D721Med (cell line): ENCODE measurements around the gene RFC2.
A peak's percentile ranks its signal among the peaks of the same experiment; 100 is the strongest.

ENCODE experiments used
- DNase-seq: peaks from one replicate; pipeline ENCODE4 v3.0.0; 2011; ENCODE audit warnings: low spot score; ENCODE audit not compliant: insufficient read length
- FAIRE-seq: peaks from 2 replicates; lab custom pipeline; 2011; peaks lifted over from hg19 to GRCh38; lab: Jason Lieb, UNC
- TF ChIP-seq, protein P1 (sequence below): IDR thresholded peaks from 2 replicates; pipeline ENCODE4 v1.5.1; 2012; ENCODE audit warnings: mild to moderate bottlenecking, control low read depth; ENCODE audit not compliant: insufficient read depth; ENCODE audit errors: missing control alignments

RFC2 gene

DNA sequence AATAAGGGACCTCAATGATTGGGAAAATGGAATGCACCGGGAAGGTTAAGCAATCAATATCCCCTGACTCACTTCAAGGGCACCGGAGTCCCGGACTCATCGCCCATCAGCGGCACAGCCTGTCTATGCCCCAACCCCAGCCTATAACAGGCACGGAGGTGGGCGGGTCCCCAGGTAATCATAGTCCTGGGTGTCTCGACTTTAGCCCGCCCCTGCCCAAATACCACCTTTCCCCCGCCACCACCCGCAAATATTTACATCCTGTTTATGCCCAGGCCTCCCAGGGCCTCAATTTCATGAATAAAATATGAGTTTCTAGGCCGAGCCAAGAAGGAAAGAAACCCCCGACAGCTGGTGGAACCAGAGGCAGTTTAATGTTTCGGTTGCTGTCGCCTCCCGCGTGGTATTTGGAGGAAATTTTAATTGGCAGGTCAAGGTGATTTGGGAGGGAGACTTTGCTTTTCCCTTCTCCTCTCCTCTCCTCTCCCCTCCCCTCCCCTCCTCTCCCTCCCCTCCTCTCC is 15.6 kb upstream of the RFC2 start:
- DNase-seq (peak; percentile 75), FAIRE-seq (no peak)
- TF ChIP-seq, protein P1, sequence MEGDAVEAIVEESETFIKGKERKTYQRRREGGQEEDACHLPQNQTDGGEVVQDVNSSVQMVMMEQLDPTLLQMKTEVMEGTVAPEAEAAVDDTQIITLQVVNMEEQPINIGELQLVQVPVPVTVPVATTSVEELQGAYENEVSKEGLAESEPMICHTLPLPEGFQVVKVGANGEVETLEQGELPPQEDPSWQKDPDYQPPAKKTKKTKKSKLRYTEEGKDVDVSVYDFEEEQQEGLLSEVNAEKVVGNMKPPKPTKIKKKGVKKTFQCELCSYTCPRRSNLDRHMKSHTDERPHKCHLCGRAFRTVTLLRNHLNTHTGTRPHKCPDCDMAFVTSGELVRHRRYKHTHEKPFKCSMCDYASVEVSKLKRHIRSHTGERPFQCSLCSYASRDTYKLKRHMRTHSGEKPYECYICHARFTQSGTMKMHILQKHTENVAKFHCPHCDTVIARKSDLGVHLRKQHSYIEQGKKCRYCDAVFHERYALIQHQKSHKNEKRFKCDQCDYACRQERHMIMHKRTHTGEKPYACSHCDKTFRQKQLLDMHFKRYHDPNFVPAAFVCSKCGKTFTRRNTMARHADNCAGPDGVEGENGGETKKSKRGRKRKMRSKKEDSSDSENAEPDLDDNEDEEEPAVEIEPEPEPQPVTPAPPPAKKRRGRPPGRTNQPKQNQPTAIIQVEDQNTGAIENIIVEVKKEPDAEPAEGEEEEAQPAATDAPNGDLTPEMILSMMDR, result no peak

GRCh38 chr7:74267756-74268565 is 13.8 kb upstream of the RFC2 start:
- DNase-seq (no peak), FAIRE-seq (no peak)
- TF ChIP-seq, protein P1, result no peak

DNA sequence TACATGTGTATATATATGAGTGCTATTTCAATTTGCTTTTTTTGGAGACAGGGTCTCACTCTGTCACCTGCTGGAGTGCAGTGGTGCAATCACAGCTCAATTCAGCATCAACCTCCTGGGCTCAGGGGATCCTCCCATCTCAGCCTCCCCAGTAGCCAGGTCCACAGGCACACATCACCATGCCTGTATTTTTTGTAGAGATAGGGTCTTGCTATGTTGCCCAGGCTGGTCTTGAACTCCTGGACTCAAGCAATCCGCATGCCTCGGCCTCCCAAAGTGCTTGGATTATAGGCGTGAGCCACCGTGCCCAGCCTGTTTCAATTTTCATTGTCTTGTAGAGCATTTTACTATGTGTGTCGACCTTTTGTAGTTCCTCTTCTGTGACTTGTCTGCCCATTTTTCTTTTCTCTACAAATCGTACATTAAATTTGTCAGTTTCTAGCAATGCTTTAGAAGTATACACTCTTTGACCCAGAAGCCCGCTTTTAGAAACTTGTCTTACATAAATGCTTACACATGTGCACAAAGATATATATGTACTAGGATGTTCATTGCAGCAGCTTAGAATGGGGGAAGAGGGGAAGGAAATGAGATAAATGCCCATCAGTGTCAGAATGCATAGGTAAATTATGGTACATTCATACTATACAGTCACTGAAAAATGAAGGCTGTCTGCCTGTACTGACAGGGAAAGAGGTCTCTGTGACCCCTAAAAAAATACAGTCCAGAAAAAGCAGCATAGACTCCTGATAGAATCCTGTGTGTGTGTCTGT is 12.2 kb upstream of the RFC2 start:
- DNase-seq (no peak), FAIRE-seq (no peak)

GRCh38 chr7:74263399-74264120 is 9.4 kb upstream of the RFC2 start:
- TF ChIP-seq, protein P1, result no peak
- no peak for FAIRE-seq
- DNase-seq, result no peak

More for the DNA sequence above, 12.2 kb upstream of the RFC2 start:
- TF ChIP-seq, protein P1, result no peak

DNA sequence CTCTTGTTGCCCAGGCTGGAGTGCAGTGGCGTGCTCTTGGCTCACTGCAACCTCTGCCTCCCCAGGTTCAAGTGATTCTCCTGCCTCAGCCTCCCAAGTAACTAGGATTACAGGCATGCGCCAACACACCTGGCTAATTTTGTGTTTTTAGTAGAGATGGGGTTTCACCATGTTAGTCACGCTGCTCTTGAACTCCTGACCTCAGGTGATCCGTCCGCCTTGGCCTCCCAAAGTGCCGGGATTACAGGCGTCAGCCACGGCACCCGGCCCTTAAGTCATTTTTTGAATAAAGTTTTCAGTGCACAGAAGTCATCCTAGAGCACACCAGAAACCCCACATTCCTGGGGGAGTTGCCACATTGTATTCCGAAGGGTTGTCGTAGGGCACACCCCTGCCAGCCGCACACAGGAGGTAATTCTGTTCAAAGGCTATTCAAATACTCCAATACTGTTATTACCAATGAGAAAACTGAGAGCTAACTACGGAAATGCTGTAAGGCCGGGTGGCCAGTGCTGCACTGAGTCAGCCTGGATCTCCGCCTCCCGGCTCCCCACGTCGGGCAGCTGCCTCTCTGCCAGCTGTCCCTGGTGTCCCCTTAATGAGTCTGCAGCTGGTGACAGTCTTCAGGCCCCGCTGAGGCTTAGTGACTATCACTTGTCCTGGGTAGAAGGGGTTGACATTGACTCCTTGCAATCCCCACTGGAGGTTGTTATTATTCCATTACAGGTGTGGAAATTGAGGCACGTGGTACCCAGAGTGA is 8.6 kb upstream of the RFC2 start:
- FAIRE-seq (no peak), DNase-seq (no peak)
- TF ChIP-seq, protein P1, result no peak

DNA sequence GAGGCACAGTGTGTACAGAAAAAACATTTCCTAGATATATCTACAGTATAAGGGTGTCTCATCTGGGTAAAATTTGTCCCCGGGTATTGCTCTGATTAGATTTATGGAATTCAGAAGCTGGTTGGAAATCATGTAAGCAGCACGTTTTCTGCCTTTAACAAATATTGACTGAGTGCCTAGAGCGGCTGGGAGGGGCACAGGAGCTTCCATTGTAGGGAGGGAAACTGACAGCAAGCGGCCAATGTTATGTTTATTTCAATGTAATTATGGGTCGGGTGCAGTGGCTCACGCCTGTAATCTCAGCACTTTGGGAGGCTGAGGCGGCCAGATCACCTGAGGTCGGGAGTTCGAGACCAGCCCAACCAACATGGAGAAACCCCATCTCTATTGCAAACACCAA is 4.4 kb upstream of the RFC2 start:
- no peak for DNase-seq
- FAIRE-seq, result no peak
- TF ChIP-seq, protein P1, result no peak
